B cell (primary cell): ENCODE measurements around the gene MYOM1. TPM values are rescaled to one million over a fixed set of nuclear protein-coding genes. Genes with fewer than 3 reads are reported as not detected.

Experiments used
- ATAC-seq: fragments of 200-7000 bp; cut with Tn5 transposase; one replicate; pipeline ENCODE4 v1.10.0; 2021; ENCODE audit warnings: low read depth, mild to moderate bottlenecking, moderate number of reproducible peaks, moderate library complexity
- CTCF ChIA-PET: fragments of 350-600 bp; sonication (Branson Sonifier 250); formaldehyde crosslinking; loops from one replicate; lab custom pipeline; 2021; ENCODE audit warnings: antibody characterized with exemption, inconsistent platforms; lab: Charles Lee
- POLR2A ChIA-PET: fragments of 350-600 bp; sonication (Branson Sonifier 250); formaldehyde crosslinking; loops from one replicate; lab custom pipeline; 2021; ENCODE audit warnings: antibody characterized with exemption; lab: Charles Lee
- DNase-seq: peaks from one replicate; pipeline ENCODE4 v3.0.0; 2013
- H2AFZ ChIP-seq: 2 replicates; pipeline ENCODE4 v1.6.1; 2012; ENCODE audit warnings: mild to moderate bottlenecking, low read depth, low read length; ENCODE audit not compliant: insufficient read depth, poor library complexity, severe bottlenecking
- H3K27ac ChIP-seq, 2 donors: 1 replicate in 1 of 2; 2 replicates in 1 of 2; pipeline ENCODE4 v1.5.1; 2012 to 2013; ENCODE audit warnings: low read length in 2 of 2, mild to moderate bottlenecking in 2 of 2, moderate library complexity in 1 of 2
- H3K27me3 ChIP-seq, 4 experiments: fragments of 200-600 bp in 1 of 4; sonication (generic) in 1 of 4; replicated peaks in 1 of 4; 1 replicate in 2 of 4; 2 replicates in 2 of 4; pipeline versions ENCODE4 v1.6.1 to v1.7.0; 2013 to 2016; ENCODE audit warnings: low read length in 3 of 4, mild to moderate bottlenecking in 2 of 4, mixed read lengths in 1 of 4, moderate library complexity in 1 of 4; ENCODE audit not compliant: insufficient read depth in 4 of 4, control insufficient read depth in 3 of 4; ENCODE audit errors: control extremely low read depth in 1 of 4
- H3K36me3 ChIP-seq, 2 experiments: replicated peaks in 1 of 2; 1 replicate in 1 of 2; 2 replicates in 1 of 2; pipeline versions ENCODE4 v1.6.1 to v1.7.1; 2013; ENCODE audit warnings: low read length in 1 of 2; ENCODE audit not compliant: insufficient read depth in 2 of 2, control insufficient read depth in 1 of 2; ENCODE audit errors: control extremely low read depth in 1 of 2, extremely low read depth in 1 of 2
- H3K4me1 ChIP-seq, 2 donors: fragments of 200-600 bp in 1 of 2; sonication (generic) in 1 of 2; 1 replicate in 1 of 2; 2 replicates in 1 of 2; pipeline versions ENCODE4 v1.5.1 to v1.6.1; 2013 to 2017; ENCODE audit warnings: low read length in 2 of 2; ENCODE audit not compliant: control insufficient read depth in 2 of 2, insufficient read depth in 2 of 2
- H3K4me2 ChIP-seq: replicated peaks from 2 replicates; pipeline ENCODE3; 2012; ENCODE audit warnings: mild to moderate bottlenecking, low read depth, low read length; ENCODE audit not compliant: poor library complexity, severe bottlenecking
- H3K4me3 ChIP-seq, 5 experiments: fragments of 200-600 bp in 1 of 5; sonication (generic) in 1 of 5; 1 replicate in 3 of 5; 2 replicates in 2 of 5; pipeline versions ENCODE4 v1.5.1 to v1.7.0; 2011 to 2016; ENCODE audit warnings: low read length in 4 of 5, mild to moderate bottlenecking in 4 of 5, low read depth in 2 of 5, control low read depth in 1 of 5, moderate library complexity in 1 of 5; ENCODE audit not compliant: insufficient read depth in 1 of 5; ENCODE audit errors: control extremely low read depth in 1 of 5, extremely low read depth in 1 of 5
- H3K79me2 ChIP-seq: fragments of 200-600 bp; sonication (generic); one replicate; pipeline ENCODE4 v1.6.0; 2016; ENCODE audit warnings: low read length; ENCODE audit not compliant: control insufficient read depth, insufficient read depth
- H3K9ac ChIP-seq: fragments of 200-600 bp; sonication (generic); 2 replicates; pipeline ENCODE4 v1.6.1; 2017; ENCODE audit warnings: mild to moderate bottlenecking, low read length, moderate library complexity
- H3K9me3 ChIP-seq, 3 donors: one replicate each; pipeline versions ENCODE4 v1.6.1 to v1.7.1; 2013; ENCODE audit warnings: low read length in 2 of 3; ENCODE audit not compliant: control insufficient read depth in 2 of 3, insufficient read depth in 1 of 3; ENCODE audit errors: control extremely low read depth in 1 of 3
- H4K20me1 ChIP-seq: 2 replicates; pipeline ENCODE4 v1.6.0; 2012; ENCODE audit warnings: mild to moderate bottlenecking, low read length; ENCODE audit not compliant: insufficient read depth, control insufficient read depth, poor library complexity, severe bottlenecking
- H3K27ac Mint-ChIP-seq: one replicate; pipeline ENCODE4 v1.8.0; 2021; ENCODE audit warnings: mixed read lengths
- H3K27me3 Mint-ChIP-seq: one replicate; pipeline ENCODE4 v1.8.0; 2021; ENCODE audit warnings: mixed read lengths
- H3K4me1 Mint-ChIP-seq: one replicate; pipeline ENCODE4 v1.8.0; 2021; ENCODE audit warnings: mixed read lengths
- H3K4me3 Mint-ChIP-seq: one replicate; pipeline ENCODE4 v1.8.0; 2021; ENCODE audit warnings: mixed read lengths
- H3K9me3 Mint-ChIP-seq: one replicate; pipeline ENCODE4 v1.8.0; 2022; ENCODE audit warnings: mixed read lengths; ENCODE audit not compliant: insufficient read depth
- EZH2 ChIP-seq: IDR thresholded peaks from 2 replicates; pipeline ENCODE4 v1.6.1; 2012; ENCODE audit warnings: borderline replicate concordance, low read depth, mild to moderate bottlenecking, moderate library complexity, low read length; ENCODE audit not compliant: insufficient read depth, poor library complexity, severe bottlenecking
- WGBS: methylation state at CpG from one replicate; pipeline ENCODE4 v1.1.5; 2013; ENCODE audit warnings: missing lambda C conversion rate; ENCODE audit not compliant: insufficient coverage; 5-methylcytosine and 5-hydroxymethylcytosine counted together
- intact Hi-C: fragments of 100-400 bp; cut with micrococcal nuclease; formaldehyde crosslinking; loops from one replicate; pipeline ENCODE4 v1.10.0; 2022
- polyA plus RNA-seq: library from polyadenylated mRNA; depleted of rRNA; stranded (reverse); fragments of >200 nt; gene quantifications from 2 replicates; pipeline ENCODE4 v1.2.3, GENCODE V29; 2012
- total RNA-seq, 2 donors: library from RNA; stranded (reverse); fragments of 120-200 nt in 1 of 2; gene quantifications; 1 replicate in 1 of 2; 2 replicates in 1 of 2; pipeline versions ENCODE4 v1.2.3 to v1.2.4, GENCODE V29; 2013 to 2022
- TF ChIP-seq, protein P1 (sequence below): fragments of 200-600 bp; IDR thresholded peaks from one replicate; pipeline ENCODE4 v1.8.0; 2022; ENCODE audit warnings: antibody characterized with exemption, mild to moderate bottlenecking

The MYOM1 gene
- total and polyA plus RNA-seq, 2 donors (not counting 1 experiment from before 2014, with no cell fraction given): 1.5 to 12.8 TPM

DNA sequence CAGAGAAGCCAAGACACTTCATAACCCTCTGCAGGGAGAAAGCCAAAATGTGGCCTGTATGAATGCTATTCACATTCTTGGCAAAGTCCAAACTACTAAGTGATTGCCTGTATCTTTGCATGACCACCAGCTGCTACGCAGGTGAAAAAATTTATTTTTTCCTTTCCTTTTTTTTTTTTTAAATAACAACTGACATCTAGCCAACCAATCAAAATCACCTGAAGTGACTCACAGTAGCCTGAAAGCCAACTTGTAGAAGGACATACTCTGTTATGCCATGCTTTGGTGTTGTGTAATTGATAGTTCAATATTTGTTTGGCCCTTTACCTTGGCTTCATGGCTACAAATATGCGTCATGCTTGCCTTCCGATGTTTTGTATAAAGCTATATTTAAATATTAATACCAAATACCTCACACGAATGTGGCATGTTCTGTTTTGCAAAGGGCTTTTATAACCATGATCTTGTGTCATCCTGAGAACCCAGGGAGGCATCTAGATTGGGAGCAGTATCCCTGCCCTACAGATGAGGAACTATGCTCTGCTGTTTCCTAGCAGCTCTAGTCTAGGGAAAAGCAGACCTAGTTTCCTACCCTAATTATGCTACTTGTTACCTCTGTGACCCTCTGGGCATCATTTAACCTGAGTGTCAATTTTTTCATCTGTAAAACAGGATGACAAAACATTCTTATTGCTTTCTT, 102.1 kb downstream of the MYOM1 start:
- WGBS: 100% methylated on average over 1 of the region's 4 CpGs
- H2AFZ ChIP-seq: no peak overlapping the region
- intact Hi-C loops: no loop called here

More for the DNA sequence above, 102.1 kb downstream of the MYOM1 start:
- Mint-ChIP-seq H3K4me3 (no peak overlapping the region), H3K9me3 (no peaks in the 10 kb centered on the region), H3K27me3 (no peaks in the 10 kb centered on the region), H3K27ac (no peak overlapping the region), H3K4me1 (no peaks in the 10 kb centered on the region)
- H4K20me1 ChIP-seq: no peaks in the 10 kb centered on the region
- H3K9me3 ChIP-seq: no peaks in the 10 kb centered on the region
- peaks cover 0 to 3% (median 0%) of the 10 kb centered on the region in 4 experiments for H3K27me3 ChIP-seq
- ChIA-PET POLR2A (no interaction called here), CTCF (interaction anchor here (0.6 to 1.7 kb wide), 3 partner anchors 11 to 576 kb away, joined by 3 to 5 read pairs (median 4); no protein-coding TSS in a partner anchor)
- H3K4me3 ChIP-seq: no peak overlapping the region
- H3K27ac ChIP-seq: no peak overlapping the region
- H3K4me2 ChIP-seq: no peak overlapping the region
- DNase-seq (no peak), ATAC-seq (no peak)
- H3K9ac ChIP-seq: no peak overlapping the region
- H3K36me3 ChIP-seq: no peaks in the 10 kb centered on the region
- H3K4me1 ChIP-seq: no peaks in the 10 kb centered on the region
- H3K79me2 ChIP-seq: no peaks in the 10 kb centered on the region
- TF ChIP-seq, protein P1, sequence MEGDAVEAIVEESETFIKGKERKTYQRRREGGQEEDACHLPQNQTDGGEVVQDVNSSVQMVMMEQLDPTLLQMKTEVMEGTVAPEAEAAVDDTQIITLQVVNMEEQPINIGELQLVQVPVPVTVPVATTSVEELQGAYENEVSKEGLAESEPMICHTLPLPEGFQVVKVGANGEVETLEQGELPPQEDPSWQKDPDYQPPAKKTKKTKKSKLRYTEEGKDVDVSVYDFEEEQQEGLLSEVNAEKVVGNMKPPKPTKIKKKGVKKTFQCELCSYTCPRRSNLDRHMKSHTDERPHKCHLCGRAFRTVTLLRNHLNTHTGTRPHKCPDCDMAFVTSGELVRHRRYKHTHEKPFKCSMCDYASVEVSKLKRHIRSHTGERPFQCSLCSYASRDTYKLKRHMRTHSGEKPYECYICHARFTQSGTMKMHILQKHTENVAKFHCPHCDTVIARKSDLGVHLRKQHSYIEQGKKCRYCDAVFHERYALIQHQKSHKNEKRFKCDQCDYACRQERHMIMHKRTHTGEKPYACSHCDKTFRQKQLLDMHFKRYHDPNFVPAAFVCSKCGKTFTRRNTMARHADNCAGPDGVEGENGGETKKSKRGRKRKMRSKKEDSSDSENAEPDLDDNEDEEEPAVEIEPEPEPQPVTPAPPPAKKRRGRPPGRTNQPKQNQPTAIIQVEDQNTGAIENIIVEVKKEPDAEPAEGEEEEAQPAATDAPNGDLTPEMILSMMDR: no peak
- no peak for TF ChIP-seq EZH2
